ENCODE measurements around the gene PPM1H.
"Not testable (repeated sequence)": the region's sequence is repeated elsewhere in the genome, so short reads cannot be mapped to it uniquely, and the experiment has no call there.

The PPM1H gene

GRCh38 chr12:62668782-62669181 lies 266.2 kb downstream of the PPM1H start:
- DNase-seq = no peak

- not testable (repeated sequence) for DNase-seq
Observed at GRCh38 chr12:62664951-62665350, 270.0 kb downstream of the PPM1H start.

- DNase-seq = no peak
Observed at GRCh38 chr12:62660756-62661155, 274.2 kb downstream of the PPM1H start.

- DNase-seq = no peak
Observed at GRCh38 chr12:62659453-62660295, 275.3 kb downstream of the PPM1H start.

- DNase-seq = no peak
Observed at GRCh38 chr12:62658910-62659309, 276.0 kb downstream of the PPM1H start.

GRCh38 chr12:62657363-62657632 lies 277.7 kb downstream of the PPM1H start:
- no peak for DNase-seq

GRCh38 chr12:62656591-62657362 lies 278.2 kb downstream of the PPM1H start:
- DNase-seq = no peak

- peak; percentile 22 for DNase-seq
Observed at GRCh38 chr12:62655666-62656151, 279.2 kb downstream of the PPM1H start.

- DNase-seq = no peak
Observed at GRCh38 chr12:62654326-62655241, 280.4 kb downstream of the PPM1H start.

- no peak for DNase-seq
Observed at GRCh38 chr12:62653740-62654139, 281.2 kb downstream of the PPM1H start.

- DNase-seq = no peak
Observed at GRCh38 chr12:62653304-62653703, 281.6 kb downstream of the PPM1H start.

- no peak for DNase-seq
Observed at GRCh38 chr12:62651138-62651537, 283.8 kb downstream of the PPM1H start.

- no peak for DNase-seq
Observed at GRCh38 chr12:62649412-62650138, 285.4 kb downstream of the PPM1H start.

- DNase-seq = peak; percentile 54
Observed at GRCh38 chr12:62647586-62647985, 287.4 kb downstream of the PPM1H start.

- no peak for DNase-seq
Observed at GRCh38 chr12:62646566-62646965, 288.4 kb downstream of the PPM1H start.

GRCh38 chr12:62643486-62643885 lies 291.5 kb downstream of the PPM1H start:
- DNase-seq = no peak

GRCh38 chr12:62642486-62642885 lies 292.5 kb downstream of the PPM1H start:
- no peak for DNase-seq

GRCh38 chr12:62640910-62641448 lies 294.0 kb downstream of the PPM1H start:
- DNase-seq = no peak

- no peak for DNase-seq
Observed at GRCh38 chr12:62637679-62638078, 297.3 kb downstream of the PPM1H start.

GRCh38 chr12:62635649-62636048 lies 299.3 kb downstream of the PPM1H start:
- DNase-seq = no peak

GRCh38 chr12:62632411-62632918 lies 302.5 kb downstream of the PPM1H start:
- DNase-seq = no peak

Measured in midbrain (tissue), 1 donor.